ENCODE measurements around the gene PIK3CD. TPM values are rescaled to one million over a fixed set of nuclear protein-coding genes. Genes with fewer than 3 reads are reported as not detected.
A peak's percentile ranks its signal among the peaks of the same experiment; 100 is the strongest.

The PIK3CD gene
- 1.4 TPM for total RNA-seq
- 1 to 10 TPM; 2.1 to 3.5 (median 2.5) TPM for polyA plus RNA-seq (ENCODE audit: insufficient read depth in 1 of 8, insufficient read length in 8 of 8, low replicate concordance in 1 of 8)
- long read RNA-seq, donor 1, partial matches to known transcripts = 20 of 53 reads
- long read RNA-seq, donor 1, other reads (novel, unspliced or antisense) = 33 of 53 reads
- long read RNA-seq, donor 2 = 0 reads
- long read RNA-seq, donor 3 = 0 reads
- long read RNA-seq, donor 4 = 0 reads
- long read RNA-seq, donor 5, full-length matches to known transcripts = 1 of 299 reads
- long read RNA-seq, donor 5, partial matches to known transcripts = 85 of 299 reads
- long read RNA-seq, donor 5, other reads (novel, unspliced or antisense) = 213 of 299 reads
- long read RNA-seq, donor 6, full-length matches to known transcripts = 1 of 1 reads
- long read RNA-seq, donor 6, partial matches to known transcripts = 0 of 1 reads
- long read RNA-seq, donor 6, other reads (novel, unspliced or antisense) = 0 of 1 reads
- long read RNA-seq, donor 7, partial matches to known transcripts = 24 of 24 reads
- long read RNA-seq, donor 7, other reads (novel, unspliced or antisense) = 0 of 24 reads
- long read RNA-seq, donor 8 = 0 reads
- long read RNA-seq, donor 9 = 0 reads
- long read RNA-seq, donor 10 = 0 reads
- long read RNA-seq, donor 11 = 0 reads

- no peaks in the 10 kb centered on the region for H3K4me1 ChIP-seq (ENCODE audit: control insufficient read depth, insufficient read depth, low read length)
- no peak within 1 kb of the TSS for H3K27ac ChIP-seq (ENCODE audit: low read length)
- H3K36me3 ChIP-seq (ENCODE audit: control insufficient read depth, insufficient read depth, low read length) = no peaks in the 10 kb centered on the region
- WGBS (ENCODE audit: insufficient coverage) = under 1% methylated on average over 85 of the region's 94 CpGs
- H3K9me3 ChIP-seq (replicated peaks; ENCODE audit: control insufficient read depth, low read depth, low read length) = no peaks in the 10 kb centered on the region
- H3K4me3 ChIP-seq (ENCODE audit: low read length) = peak within 1 kb of the TSS; percentile 33
- DNase-seq = peak; percentile 44
- peaks cover 56% of the 10 kb centered on the region for H3K27me3 ChIP-seq (ENCODE audit: control insufficient read depth, insufficient read depth, low read length)
Measured at GRCh38 chr1:9651565-9652378, at the start of gene PIK3CD. Gene PIK3CD, plus strand, starts transcription at chr1:9651731. Its CDS starts 58,725 bp downstream, at chr1:9710456.

GRCh38 chr1:9601942-9602793 is 49.4 kb upstream of the PIK3CD start:
- Histone ChIP-seq H3K36me3 (ENCODE audit: control insufficient read depth, insufficient read depth, low read length) (peaks cover 86% of the 10 kb centered on the region), H3K27me3 (ENCODE audit: control insufficient read depth, insufficient read depth, low read length) (no peaks in the 10 kb centered on the region), H3K4me3 (ENCODE audit: low read length) (no peak overlapping the region), H3K4me1 (ENCODE audit: control insufficient read depth, insufficient read depth, low read length) (peaks cover 24% of the 10 kb centered on the region), H3K27ac (ENCODE audit: low read length) (no peak overlapping the region), H3K9me3 (replicated peaks; ENCODE audit: control insufficient read depth, low read depth, low read length) (no peaks in the 10 kb centered on the region)
- 93% methylated on average over 25 of the region's 26 CpGs for WGBS (ENCODE audit: insufficient coverage)
- no peak for DNase-seq

- H3K27ac ChIP-seq (ENCODE audit: low read length) = no peak overlapping the region
- H3K27me3 ChIP-seq (ENCODE audit: control insufficient read depth, insufficient read depth, low read length) = no peaks in the 10 kb centered on the region
- peaks cover 86% of the 10 kb centered on the region for H3K36me3 ChIP-seq (ENCODE audit: control insufficient read depth, insufficient read depth, low read length)
- WGBS (ENCODE audit: insufficient coverage) = 85% methylated on average over 9 of the region's 9 CpGs
- H3K4me1 ChIP-seq (ENCODE audit: control insufficient read depth, insufficient read depth, low read length) = peaks cover 18% of the 10 kb centered on the region
- DNase-seq = no peak
- H3K9me3 ChIP-seq (replicated peaks; ENCODE audit: control insufficient read depth, low read depth, low read length) = no peaks in the 10 kb centered on the region
- H3K4me3 ChIP-seq (ENCODE audit: low read length) = no peak overlapping the region
Measured at GRCh38 chr1:9602794-9603167, 48.8 kb upstream of the PIK3CD start.

- H3K36me3 ChIP-seq (ENCODE audit: control insufficient read depth, insufficient read depth, low read length) = peaks cover 86% of the 10 kb centered on the region
- H3K27ac ChIP-seq (ENCODE audit: low read length) = no peak overlapping the region
- H3K4me3 ChIP-seq (ENCODE audit: low read length) = no peak overlapping the region
- H3K27me3 ChIP-seq (ENCODE audit: control insufficient read depth, insufficient read depth, low read length) = no peaks in the 10 kb centered on the region
- H3K9me3 ChIP-seq (replicated peaks; ENCODE audit: control insufficient read depth, low read depth, low read length) = no peaks in the 10 kb centered on the region
- DNase-seq = no peak
- WGBS (ENCODE audit: insufficient coverage) = 87% methylated on average over 9 of the region's 14 CpGs
- H3K4me1 ChIP-seq (ENCODE audit: control insufficient read depth, insufficient read depth, low read length) = peaks cover 18% of the 10 kb centered on the region
Measured at GRCh38 chr1:9603307-9603706, 48.2 kb upstream of the PIK3CD start.

GRCh38 chr1:9603766-9604753 is 47.5 kb upstream of the PIK3CD start:
- DNase-seq = no peak
- 86% methylated on average over 32 of the region's 42 CpGs for WGBS (ENCODE audit: insufficient coverage)
- Histone ChIP-seq H3K27ac (ENCODE audit: low read length) (peak overlapping the region; percentile 47), H3K4me3 (ENCODE audit: low read length) (no peak overlapping the region), H3K4me1 (ENCODE audit: control insufficient read depth, insufficient read depth, low read length) (peaks cover 18% of the 10 kb centered on the region), H3K27me3 (ENCODE audit: control insufficient read depth, insufficient read depth, low read length) (no peaks in the 10 kb centered on the region), H3K9me3 (replicated peaks; ENCODE audit: control insufficient read depth, low read depth, low read length) (no peaks in the 10 kb centered on the region), H3K36me3 (ENCODE audit: control insufficient read depth, insufficient read depth, low read length) (peaks cover 84% of the 10 kb centered on the region)

GRCh38 chr1:9604836-9605235 is 46.7 kb upstream of the PIK3CD start:
- H3K4me3 ChIP-seq (ENCODE audit: low read length) = no peak overlapping the region
- H3K4me1 ChIP-seq (ENCODE audit: control insufficient read depth, insufficient read depth, low read length) = peaks cover 18% of the 10 kb centered on the region
- peaks cover 87% of the 10 kb centered on the region for H3K36me3 ChIP-seq (ENCODE audit: control insufficient read depth, insufficient read depth, low read length)
- H3K27me3 ChIP-seq (ENCODE audit: control insufficient read depth, insufficient read depth, low read length) = no peaks in the 10 kb centered on the region
- DNase-seq = no peak
- H3K27ac ChIP-seq (ENCODE audit: low read length) = peak overlapping the region; percentile 47
- 90% methylated on average over 4 of the region's 15 CpGs for WGBS (ENCODE audit: insufficient coverage)
- no peaks in the 10 kb centered on the region for H3K9me3 ChIP-seq (replicated peaks; ENCODE audit: control insufficient read depth, low read depth, low read length)

- Histone ChIP-seq H3K4me3 (ENCODE audit: low read length) (no peak overlapping the region), H3K27ac (ENCODE audit: low read length) (no peak overlapping the region), H3K36me3 (ENCODE audit: control insufficient read depth, insufficient read depth, low read length) (peaks cover 91% of the 10 kb centered on the region), H3K4me1 (ENCODE audit: control insufficient read depth, insufficient read depth, low read length) (peaks cover 18% of the 10 kb centered on the region), H3K9me3 (replicated peaks; ENCODE audit: control insufficient read depth, low read depth, low read length) (no peaks in the 10 kb centered on the region), H3K27me3 (ENCODE audit: control insufficient read depth, insufficient read depth, low read length) (no peaks in the 10 kb centered on the region)
- DNase-seq = no peak
- 97% methylated on average over 8 of the region's 14 CpGs for WGBS (ENCODE audit: insufficient coverage)
Measured at GRCh38 chr1:9605946-9606455, 45.5 kb upstream of the PIK3CD start.

- H3K27ac ChIP-seq (ENCODE audit: low read length) = no peak overlapping the region
- peaks cover 91% of the 10 kb centered on the region for H3K36me3 ChIP-seq (ENCODE audit: control insufficient read depth, insufficient read depth, low read length)
- WGBS (ENCODE audit: insufficient coverage) = 87% methylated on average over 21 of the region's 21 CpGs
Measured at GRCh38 chr1:9606458-9606857, 45.1 kb upstream of the PIK3CD start.

More at GRCh38 chr1:9606458-9606857, 45.1 kb upstream of the PIK3CD start:
- no peak overlapping the region for H3K4me3 ChIP-seq (ENCODE audit: low read length)
- no peaks in the 10 kb centered on the region for H3K27me3 ChIP-seq (ENCODE audit: control insufficient read depth, insufficient read depth, low read length)
- H3K9me3 ChIP-seq (replicated peaks; ENCODE audit: control insufficient read depth, low read depth, low read length) = no peaks in the 10 kb centered on the region
- peaks cover 18% of the 10 kb centered on the region for H3K4me1 ChIP-seq (ENCODE audit: control insufficient read depth, insufficient read depth, low read length)
- DNase-seq = no peak

All from muscle of leg (tissue), 16 donors.